H1 (cell line): ENCODE results near the gene DCBLD2. TPM values are rescaled to one million over a fixed set of nuclear protein-coding genes. Genes with fewer than 3 reads are reported as not detected.

Experiments used
- CTCF ChIA-PET: fragments of 300-600 bp; sonication (Branson Sonifier 250); formaldehyde crosslinking; loops from one replicate; lab custom pipeline; 2021; ENCODE audit not compliant: partially characterized antibody; lab: Charles Lee
- POLR2A ChIA-PET: fragments of 300-600 bp; sonication (Branson Sonifier 250); formaldehyde crosslinking; loops from one replicate; lab custom pipeline; 2021; ENCODE audit warnings: inconsistent platforms; ENCODE audit not compliant: partially characterized antibody; lab: Charles Lee
- DNase-seq, 2 experiments: peaks; one replicate each; pipeline versions ENCODE4 v3.0.0 to v3.0.0-alpha.2; 2010 to 2022; ENCODE audit warnings: low spot score in 2 of 2, low read depth in 1 of 2, mixed read lengths in 1 of 2
- FAIRE-seq: peaks from 2 replicates; lab custom pipeline; 2011; peaks lifted over from hg19 to GRCh38; lab: Jason Lieb, UNC
- H2AFZ ChIP-seq: 2 replicates; pipeline ENCODE4 v1.8.1; 2012; ENCODE audit warnings: low read length, inconsistent platforms
- H2AK5ac ChIP-seq: 2 replicates; pipeline ENCODE4 v1.6.1; 2013; ENCODE audit warnings: low read depth, low read length
- H2BK120ac ChIP-seq: replicated peaks from 2 replicates; pipeline ENCODE3; 2013; ENCODE audit warnings: low read depth, low read length, inconsistent platforms
- H2BK12ac ChIP-seq: 2 replicates; pipeline ENCODE4 v1.6.1; 2013; ENCODE audit warnings: low read depth, low read length
- H2BK15ac ChIP-seq: 2 replicates; pipeline ENCODE4 v1.6.1; 2013; ENCODE audit warnings: low read length
- H2BK20ac ChIP-seq: 2 replicates; pipeline ENCODE4 v1.6.1; 2013; ENCODE audit warnings: low read length
- H2BK5ac ChIP-seq: 2 replicates; pipeline ENCODE4 v1.6.1; 2013; ENCODE audit warnings: low read depth, low read length
- H3K14ac ChIP-seq: 2 replicates; pipeline ENCODE4 v1.6.1; 2013; ENCODE audit warnings: inconsistent platforms; ENCODE audit not compliant: insufficient read length
- H3K18ac ChIP-seq: 2 replicates; pipeline ENCODE4 v1.6.1; 2013; ENCODE audit warnings: low read length; ENCODE audit errors: extremely low read depth
- H3K23ac ChIP-seq: 2 replicates; pipeline ENCODE4 v1.6.1; 2013; ENCODE audit warnings: inconsistent platforms; ENCODE audit not compliant: insufficient read length
- H3K23me2 ChIP-seq: 2 replicates; pipeline ENCODE4 v1.6.1; 2013; ENCODE audit warnings: low read depth, low read length
- H3K27ac ChIP-seq: 2 replicates; pipeline ENCODE4 v1.6.1; 2011; ENCODE audit warnings: low read depth, low read length, inconsistent platforms
- H3K27me3 ChIP-seq, 4 experiments: replicated peaks in 1 of 4; 1 replicate in 1 of 4; 2 replicates in 3 of 4; pipeline versions ENCODE4 v1.6.1 to v1.8.1; 2011 to 2013; ENCODE audit warnings: low read length in 3 of 4, mild to moderate bottlenecking in 3 of 4, inconsistent platforms in 2 of 4, mixed read lengths in 2 of 4, moderate library complexity in 1 of 4; ENCODE audit not compliant: control insufficient read depth in 3 of 4, insufficient read depth in 3 of 4; ENCODE audit errors: extremely low read depth in 1 of 4
- H3K36me3 ChIP-seq, 4 experiments: 2 replicates each; pipeline versions ENCODE4 v1.6.1 to v1.8.1; 2011 to 2013; ENCODE audit warnings: mild to moderate bottlenecking in 4 of 4, low read length in 3 of 4, moderate library complexity in 2 of 4, control low read depth in 1 of 4, inconsistent platforms in 1 of 4; ENCODE audit not compliant: insufficient read depth in 4 of 4, control insufficient read depth in 2 of 4
- H3K4ac ChIP-seq: replicated peaks from 2 replicates; pipeline ENCODE3; 2013; ENCODE audit warnings: low read length, low read depth, mixed read lengths, inconsistent platforms; ENCODE audit not compliant: insufficient read length
- H3K4me1 ChIP-seq, 4 experiments: replicated peaks in 1 of 4; 1 replicate in 1 of 4; 2 replicates in 3 of 4; pipeline versions ENCODE4 v1.6.1 to v1.8.1; 2011 to 2013; ENCODE audit warnings: low read length in 3 of 4, inconsistent platforms in 2 of 4, mixed read lengths in 1 of 4; ENCODE audit not compliant: insufficient read depth in 4 of 4, control insufficient read depth in 3 of 4
- H3K4me2 ChIP-seq, 2 experiments: 2 replicates each; pipeline versions ENCODE4 v1.6.1 to v1.8.1; 2011 to 2013; ENCODE audit warnings: low read depth in 2 of 2, low read length in 2 of 2, control low read depth in 1 of 2, inconsistent platforms in 1 of 2, mild to moderate bottlenecking in 1 of 2; ENCODE audit not compliant: insufficient read depth in 1 of 2
- H3K4me3 ChIP-seq, 4 experiments: fragments of 200-600, 300-600 bp in 1 of 4; sonication (generic), shearing (Covaris generic), sonication (Bioruptor Twin) in 1 of 4; 2 replicates each; pipeline versions ENCODE4 v1.5.1 to v1.8.1; 2011 to 2016; ENCODE audit warnings: low read length in 4 of 4, low read depth in 3 of 4, control low read depth in 2 of 4, inconsistent platforms in 2 of 4, mild to moderate bottlenecking in 2 of 4, mixed read lengths in 1 of 4, moderate library complexity in 1 of 4; ENCODE audit not compliant: insufficient read depth in 2 of 4; ENCODE audit errors: extremely low read depth in 1 of 4
- H3K56ac ChIP-seq: replicated peaks from 2 replicates; pipeline ENCODE3; 2013; ENCODE audit warnings: low read depth, mild to moderate bottlenecking, mixed read lengths, low read length, inconsistent platforms; ENCODE audit not compliant: insufficient read length
- H3K79me1 ChIP-seq: 2 replicates; pipeline ENCODE4 v1.6.1; 2013; ENCODE audit warnings: low read depth, low read length, control low read depth
- H3K79me2 ChIP-seq, 2 experiments: 2 replicates each; pipeline versions ENCODE4 v1.6.1 to v1.8.1; 2012 to 2013; ENCODE audit warnings: low read length in 2 of 2, mild to moderate bottlenecking in 2 of 2, inconsistent platforms in 1 of 2; ENCODE audit not compliant: insufficient read depth in 2 of 2, control insufficient read depth in 1 of 2
- H3K9ac ChIP-seq, 4 experiments: replicated peaks in 1 of 4; 1 replicate in 1 of 4; 2 replicates in 3 of 4; pipeline versions ENCODE4 v1.6.1 to v1.8.1; 2011 to 2013; ENCODE audit warnings: low read depth in 3 of 4, low read length in 3 of 4, control low read depth in 2 of 4, mild to moderate bottlenecking in 2 of 4, moderate library complexity in 2 of 4, inconsistent platforms in 1 of 4; ENCODE audit errors: extremely low read depth in 1 of 4
- H3K9me3 ChIP-seq, 2 experiments: 2 replicates each; pipeline versions ENCODE4 v1.6.1 to v1.8.1; 2012 to 2013; ENCODE audit warnings: mild to moderate bottlenecking in 2 of 2, moderate library complexity in 2 of 2, control low read depth in 1 of 2, inconsistent platforms in 1 of 2, low read depth in 1 of 2, low read length in 1 of 2, mixed read lengths in 1 of 2; ENCODE audit not compliant: insufficient read depth in 2 of 2
- H4K20me1 ChIP-seq, 2 experiments: replicated peaks in 1 of 2; 2 replicates each; pipeline versions ENCODE3 to v1.8.1; 2011 to 2013; ENCODE audit warnings: inconsistent platforms in 2 of 2, low read length in 2 of 2, mild to moderate bottlenecking in 1 of 2; ENCODE audit not compliant: insufficient read depth in 2 of 2, control insufficient read depth in 1 of 2
- H4K5ac ChIP-seq: 2 replicates; pipeline ENCODE4 v1.6.1; 2013; ENCODE audit warnings: low read length, low read depth, mixed read lengths, inconsistent platforms; ENCODE audit not compliant: insufficient read length
- H4K8ac ChIP-seq: 2 replicates; pipeline ENCODE4 v1.8.0; 2013; ENCODE audit warnings: mild to moderate bottlenecking, moderate library complexity, low read length, inconsistent platforms; ENCODE audit not compliant: insufficient read depth; ENCODE audit errors: extremely low read depth
- H4K91ac ChIP-seq: replicated peaks from 2 replicates; pipeline ENCODE3; 2013; ENCODE audit warnings: low read length, mixed read lengths, inconsistent platforms; ENCODE audit not compliant: insufficient read length
- CBX8 ChIP-seq: fragments of 300-800, 300-1000 bp; sonication (generic); IDR thresholded peaks from 2 replicates; pipeline ENCODE4 v1.7.1; 2016; ENCODE audit warnings: low read depth, low read length, borderline replicate concordance
- CEBPB ChIP-seq: IDR thresholded peaks from 2 replicates; pipeline ENCODE4 v1.6.1; 2012; ENCODE audit warnings: low read depth, low read length
- EGR1 ChIP-seq: IDR thresholded peaks from 2 replicates; pipeline ENCODE4 v1.6.1; 2011; ENCODE audit warnings: low read depth, low read length, borderline replicate concordance
- EP300 ChIP-seq, 2 experiments: IDR thresholded peaks; 1 replicate in 1 of 2; 2 replicates in 1 of 2; pipeline ENCODE4 v1.6.1; 2011 to 2012; ENCODE audit warnings: low read depth in 2 of 2, low read length in 2 of 2, mild to moderate bottlenecking in 2 of 2, borderline replicate concordance in 1 of 2, inconsistent platforms in 1 of 2, moderate library complexity in 1 of 2
- FOSL1 ChIP-seq: IDR thresholded peaks from 2 replicates; pipeline ENCODE4 v1.6.1; 2011; ENCODE audit warnings: mild to moderate bottlenecking, low read depth, low read length, moderate library complexity; ENCODE audit not compliant: insufficient read depth
- KDM4A ChIP-seq: IDR thresholded peaks from one replicate; pipeline ENCODE4 v1.7.1; 2012; ENCODE audit warnings: low read depth, mild to moderate bottlenecking, moderate library complexity, low read length, inconsistent platforms; ENCODE audit not compliant: severe bottlenecking
- KDM5A ChIP-seq: fragments of 200-600 bp; IDR thresholded peaks from 2 replicates; pipeline ENCODE4 v1.7.1; 2012; ENCODE audit warnings: mild to moderate bottlenecking, low read length, inconsistent platforms, mixed read lengths
- PHF8 ChIP-seq: fragments of 200-600 bp; sonication (generic); conservative IDR thresholded peaks from 2 replicates; pipeline ENCODE4 v1.7.1; 2012; ENCODE audit warnings: low read depth, mild to moderate bottlenecking, inconsistent platforms, low read length, moderate library complexity
- RNF2 ChIP-seq: fragments of 200-900, 300-1000 bp; sonication (generic); IDR thresholded peaks from 2 replicates; pipeline ENCODE4 v1.7.1; 2016; ENCODE audit warnings: borderline replicate concordance, low read depth, mild to moderate bottlenecking, antibody characterized with exemption, low read length; ENCODE audit not compliant: poor library complexity, severe bottlenecking; ENCODE audit errors: missing control alignments
- SIX5 ChIP-seq: IDR thresholded peaks from 2 replicates; pipeline ENCODE4 v1.6.1; 2011; ENCODE audit warnings: mild to moderate bottlenecking, low read depth, low read length
- SUZ12 ChIP-seq: fragments of 200-600 bp; sonication (generic); IDR thresholded peaks from 2 replicates; pipeline ENCODE4 v1.6.1; 2012; ENCODE audit warnings: mild to moderate bottlenecking, inconsistent platforms, low read length, moderate library complexity, mixed read lengths
- WGBS, 2 experiments: shearing (Covaris generic) in 1 of 2; methylation state at CpG; one replicate each; pipeline versions ENCODE4 v1.1.6 to v1.1.7; 2013 to 2015; ENCODE audit warnings: low lambda C conversion rate in 2 of 2, mixed read lengths in 2 of 2, inconsistent platforms in 1 of 2, low coverage in 1 of 2, missing lambda C conversion rate in 1 of 2; ENCODE audit not compliant: insufficient replicate concordance in 2 of 2, insufficient coverage in 1 of 2, insufficient read length in 1 of 2; ENCODE audit errors: extremely low coverage in 1 of 2, missing lambda C conversion rate in 1 of 2; 5-methylcytosine and 5-hydroxymethylcytosine counted together
- polyA plus RNA-seq, 7 experiments: library from polyadenylated mRNA; depleted of rRNA in 3 of 7; stranded (reverse) in 5 of 7; unstranded in 2 of 7; fragments of >200 nt in 5 of 7; fragments of 200-250 nt in 2 of 7; gene quantifications; 1 replicate in 5 of 7; 2 replicates in 1 of 7; 4 replicates in 1 of 7; pipeline versions ENCODE4 v1.2.1 to v1.2.3, GENCODE V29; 2011 to 2013; ENCODE audit warnings: missing spikeins in 2 of 7, mixed read lengths in 2 of 7
- total RNA-seq: library from RNA; stranded (reverse); fragmentation: NEBNext Ultra II Directional; extraction: Animal tissue kit (Norgen Biotek cat#: 25700); gene quantifications from 2 replicates; pipeline ENCODE4 v1.2.1, GENCODE V29; 2021
- TF ChIP-seq, protein P1 (sequence below): IDR thresholded peaks from 2 replicates; pipeline ENCODE4 v1.6.1; 2012; ENCODE audit warnings: low read length, inconsistent platforms

DCBLD2 gene
- total and polyA plus RNA-seq, 2 of the 8 experiments (the other 6 are each of a cell fraction or from before 2014, with no cell fraction given), result 19.6 to 63.8 TPM

DNA sequence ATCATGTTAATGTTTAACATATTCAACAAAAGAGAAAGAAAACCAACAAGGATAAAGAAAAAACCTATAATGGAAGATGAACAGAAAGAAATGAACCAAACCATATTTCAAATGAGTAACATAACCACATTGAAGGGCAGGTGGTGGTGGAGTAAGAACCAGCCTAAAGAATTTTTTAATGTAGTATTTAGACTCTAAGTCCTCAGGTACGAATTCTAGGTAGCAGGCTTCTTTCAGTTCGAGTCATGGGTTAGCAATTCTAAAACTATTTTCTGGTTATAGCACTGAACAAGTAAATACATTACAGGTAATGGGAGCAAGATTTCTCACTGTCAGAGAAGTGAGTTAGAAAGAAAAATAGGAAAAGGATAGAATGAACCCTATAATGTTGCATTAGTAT lies 24.4 kb downstream of the DCBLD2 start:
- no peaks in the 10 kb centered on the region for H3K4me1 ChIP-seq
- no peak overlapping the region for H3K56ac ChIP-seq
- no peak overlapping the region for H4K91ac ChIP-seq
- no peak overlapping the region for H3K4me3 ChIP-seq
- H2BK20ac ChIP-seq, result no peak overlapping the region
- peaks cover 2% of the 10 kb centered on the region in 2 experiments for H4K20me1 ChIP-seq
- H3K9me3 ChIP-seq, result no peaks in the 10 kb centered on the region
- no peak overlapping the region for H4K5ac ChIP-seq
- no peak overlapping the region for H3K4ac ChIP-seq
- H2BK15ac ChIP-seq, result no peak overlapping the region
- H3K14ac ChIP-seq, result no peak overlapping the region
- no peak overlapping the region for H2BK12ac ChIP-seq
- ChIA-PET CTCF (no interaction called here), POLR2A (no interaction called here)
- no peaks in the 10 kb centered on the region for H3K23me2 ChIP-seq
- H3K4me2 ChIP-seq, result no peak overlapping the region
- H3K27ac ChIP-seq, result no peak overlapping the region
- H2BK5ac ChIP-seq, result no peak overlapping the region
- H3K27me3 ChIP-seq, result peaks cover 0 to 1% (median 0%) of the 10 kb centered on the region in 4 experiments; a peak in 1 of 7 replicates
- 97% methylated on average over 2 of the region's 2 CpGs; no CpG with 5 or more reads in 1 of the 2 experiments for WGBS, 2 experiments
- H3K79me1 ChIP-seq, result peaks cover 3% of the 10 kb centered on the region; the same call in 1 of the 2 replicates
- H2AFZ ChIP-seq, result no peak overlapping the region
- peaks cover 0 to 23% (median 3%) of the 10 kb centered on the region in 4 experiments; a peak in 2 of 8 replicates for H3K36me3 ChIP-seq
- FAIRE-seq, result no peak
- H3K18ac ChIP-seq, result no peak overlapping the region
- no peak overlapping the region for H4K8ac ChIP-seq
- DNase-seq, result no peak
- H3K23ac ChIP-seq, result no peak overlapping the region
- peaks cover 0 to 46% of the 10 kb centered on the region in 2 experiments; a peak in 2 of 4 replicates for H3K79me2 ChIP-seq
- H2AK5ac ChIP-seq, result no peak overlapping the region
- H2BK120ac ChIP-seq, result no peak overlapping the region
- H3K9ac ChIP-seq, result no peak overlapping the region
- no peak for TF ChIP-seq FOSL1
- no peak for TF ChIP-seq CBX8
- TF ChIP-seq SUZ12, result no peak
- TF ChIP-seq KDM5A, result no peak
- TF ChIP-seq, protein P1, sequence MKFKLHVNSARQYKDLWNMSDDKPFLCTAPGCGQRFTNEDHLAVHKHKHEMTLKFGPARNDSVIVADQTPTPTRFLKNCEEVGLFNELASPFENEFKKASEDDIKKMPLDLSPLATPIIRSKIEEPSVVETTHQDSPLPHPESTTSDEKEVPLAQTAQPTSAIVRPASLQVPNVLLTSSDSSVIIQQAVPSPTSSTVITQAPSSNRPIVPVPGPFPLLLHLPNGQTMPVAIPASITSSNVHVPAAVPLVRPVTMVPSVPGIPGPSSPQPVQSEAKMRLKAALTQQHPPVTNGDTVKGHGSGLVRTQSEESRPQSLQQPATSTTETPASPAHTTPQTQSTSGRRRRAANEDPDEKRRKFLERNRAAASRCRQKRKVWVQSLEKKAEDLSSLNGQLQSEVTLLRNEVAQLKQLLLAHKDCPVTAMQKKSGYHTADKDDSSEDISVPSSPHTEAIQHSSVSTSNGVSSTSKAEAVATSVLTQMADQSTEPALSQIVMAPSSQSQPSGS, result no peak
- TF ChIP-seq EP300 (IDR thresholded peaks at IDR 0.05; ENCODE audit: borderline replicate concordance in 1 of 2, low read depth in 2 of 2, low read length in 2 of 2), result no peak
- no peak for TF ChIP-seq SIX5
- no peak for TF ChIP-seq RNF2
- TF ChIP-seq EGR1, result no peak
- no peak for TF ChIP-seq KDM4A
- no peak for TF ChIP-seq PHF8
- TF ChIP-seq CEBPB, result no peak
